HTR-8/SVneo (cell line): Measurements from ENCODE around the gene TSPAN4.

Source experiments
- DNase-seq: peaks from one replicate; pipeline ENCODE4 v3.0.0; 2011; ENCODE audit warnings: low spot score, mixed read lengths; ENCODE audit not compliant: insufficient read length
- FAIRE-seq: peaks from 2 replicates; lab custom pipeline; 2011; peaks lifted over from hg19 to GRCh38; lab: Jason Lieb, UNC

TSPAN4 gene

GRCh38 chr11:833114-833791 is 9.4 kb upstream of the TSPAN4 start:
- DNase-seq (no peak), FAIRE-seq (peak; percentile 67)

GRCh38 chr11:833849-834311 is 8.8 kb upstream of the TSPAN4 start:
- no peak for DNase-seq
- FAIRE-seq: peak; percentile 31

- DNase-seq (peak; percentile 90), FAIRE-seq (peak; percentile 97)
Measured at GRCh38 chr11:834371-835316, 8.0 kb upstream of the TSPAN4 start.

- no peak for FAIRE-seq
- DNase-seq: no peak
Measured at GRCh38 chr11:836274-836673, 6.4 kb upstream of the TSPAN4 start.

GRCh38 chr11:836700-837099 is 6.0 kb upstream of the TSPAN4 start:
- no peak for DNase-seq
- no peak for FAIRE-seq

- FAIRE-seq (no peak), DNase-seq (no peak)
Measured at GRCh38 chr11:837189-837989, 5.3 kb upstream of the TSPAN4 start.

- DNase-seq (no peak), FAIRE-seq (no peak)
Measured at GRCh38 chr11:837990-838307, 4.7 kb upstream of the TSPAN4 start.

- no peak for DNase-seq
- peak; percentile 57 for FAIRE-seq
Measured at GRCh38 chr11:838441-839279, 4.0 kb upstream of the TSPAN4 start.

- FAIRE-seq (no peak), DNase-seq (no peak)
Measured at GRCh38 chr11:839280-839623, 3.4 kb upstream of the TSPAN4 start.

GRCh38 chr11:839875-840617 is 2.6 kb upstream of the TSPAN4 start:
- peak; percentile 38 for FAIRE-seq
- no peak for DNase-seq

- DNase-seq: no peak
- no peak for FAIRE-seq
Measured at GRCh38 chr11:841981-842369, 677 bp upstream of the TSPAN4 start.

- no peak for FAIRE-seq
- DNase-seq: no peak
Measured at GRCh38 chr11:843086-843734, 558 bp downstream of the TSPAN4 start.

GRCh38 chr11:843818-844692 is 1.4 kb downstream of the TSPAN4 start:
- peak; percentile 92 for DNase-seq
- peak; percentile 95 for FAIRE-seq

GRCh38 chr11:844693-845644 is 2.3 kb downstream of the TSPAN4 start:
- DNase-seq (peak; percentile 92), FAIRE-seq (peak; percentile 96)

GRCh38 chr11:845872-846495 is 3.3 kb downstream of the TSPAN4 start:
- DNase-seq (no peak), FAIRE-seq (no peak)

GRCh38 chr11:846496-847098 is 3.9 kb downstream of the TSPAN4 start:
- FAIRE-seq: no peak
- no peak for DNase-seq
